Omental fat pad (tissue), 4 donors: ENCODE data around the gene ZNF791. TPM values are rescaled to one million over a fixed set of nuclear protein-coding genes. Genes with fewer than 3 reads are reported as not detected.
"Not testable (repeated sequence)": the region's sequence is repeated elsewhere in the genome, so short reads cannot be mapped to it uniquely, and the experiment has no call there.

Source experiments
- ATAC-seq: fragments of 150-250 bp; one replicate; pipeline ENCODE4 v1.9.1; 2016; ENCODE audit warnings: mild to moderate bottlenecking, moderate library complexity; ENCODE audit not compliant: low FRiP score
- DNase-seq: peaks from one replicate; pipeline ENCODE4 v3.0.0-alpha.2; 2019; ENCODE audit warnings: low spot score
- total RNA-seq, 4 donors: library from RNA; depleted of rRNA; stranded (reverse); fragments of >200 nt; gene quantifications; one replicate each; pipeline ENCODE4 v1.1.0, GENCODE V29; 2016
- TF ChIP-seq, protein P1 (sequence below), 3 donors: fragments of 450-650 bp; IDR thresholded peaks; one replicate each; pipeline ENCODE4 v1.5.1; 2016 to 2017; ENCODE audit warnings: antibody characterized with exemption in 3 of 3, mild to moderate bottlenecking in 3 of 3, moderate library complexity in 2 of 3

ZNF791 gene
- total RNA-seq, 4 donors from 2014 or later = 12.9 to 23.3 (median 16.3) TPM

DNA sequence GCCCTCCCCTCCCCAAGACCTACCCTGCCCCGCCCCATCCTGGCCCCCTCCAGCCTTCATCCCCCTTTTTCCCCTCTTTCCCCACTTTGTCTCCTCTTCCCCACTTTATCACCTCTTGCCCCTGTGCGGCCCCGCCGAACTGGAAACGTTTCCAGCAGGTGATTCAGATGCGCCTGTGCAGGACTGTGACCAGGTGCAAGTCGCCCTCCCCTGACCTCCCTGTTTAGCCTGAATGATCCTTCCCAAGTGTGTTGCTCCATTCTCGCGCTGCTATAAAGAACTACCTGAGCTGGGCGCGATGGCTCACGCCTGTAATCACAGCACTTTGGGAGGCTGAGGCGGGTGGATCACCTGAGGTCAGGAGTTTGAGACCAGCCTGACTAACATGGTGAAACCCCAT, 25.9 kb downstream of the ZNF791 start:
- ATAC-seq = no peak
- TF ChIP-seq, protein P1, sequence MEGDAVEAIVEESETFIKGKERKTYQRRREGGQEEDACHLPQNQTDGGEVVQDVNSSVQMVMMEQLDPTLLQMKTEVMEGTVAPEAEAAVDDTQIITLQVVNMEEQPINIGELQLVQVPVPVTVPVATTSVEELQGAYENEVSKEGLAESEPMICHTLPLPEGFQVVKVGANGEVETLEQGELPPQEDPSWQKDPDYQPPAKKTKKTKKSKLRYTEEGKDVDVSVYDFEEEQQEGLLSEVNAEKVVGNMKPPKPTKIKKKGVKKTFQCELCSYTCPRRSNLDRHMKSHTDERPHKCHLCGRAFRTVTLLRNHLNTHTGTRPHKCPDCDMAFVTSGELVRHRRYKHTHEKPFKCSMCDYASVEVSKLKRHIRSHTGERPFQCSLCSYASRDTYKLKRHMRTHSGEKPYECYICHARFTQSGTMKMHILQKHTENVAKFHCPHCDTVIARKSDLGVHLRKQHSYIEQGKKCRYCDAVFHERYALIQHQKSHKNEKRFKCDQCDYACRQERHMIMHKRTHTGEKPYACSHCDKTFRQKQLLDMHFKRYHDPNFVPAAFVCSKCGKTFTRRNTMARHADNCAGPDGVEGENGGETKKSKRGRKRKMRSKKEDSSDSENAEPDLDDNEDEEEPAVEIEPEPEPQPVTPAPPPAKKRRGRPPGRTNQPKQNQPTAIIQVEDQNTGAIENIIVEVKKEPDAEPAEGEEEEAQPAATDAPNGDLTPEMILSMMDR (IDR thresholded peaks at IDR 0.05) = no peak
- DNase-seq = no peak

DNA sequence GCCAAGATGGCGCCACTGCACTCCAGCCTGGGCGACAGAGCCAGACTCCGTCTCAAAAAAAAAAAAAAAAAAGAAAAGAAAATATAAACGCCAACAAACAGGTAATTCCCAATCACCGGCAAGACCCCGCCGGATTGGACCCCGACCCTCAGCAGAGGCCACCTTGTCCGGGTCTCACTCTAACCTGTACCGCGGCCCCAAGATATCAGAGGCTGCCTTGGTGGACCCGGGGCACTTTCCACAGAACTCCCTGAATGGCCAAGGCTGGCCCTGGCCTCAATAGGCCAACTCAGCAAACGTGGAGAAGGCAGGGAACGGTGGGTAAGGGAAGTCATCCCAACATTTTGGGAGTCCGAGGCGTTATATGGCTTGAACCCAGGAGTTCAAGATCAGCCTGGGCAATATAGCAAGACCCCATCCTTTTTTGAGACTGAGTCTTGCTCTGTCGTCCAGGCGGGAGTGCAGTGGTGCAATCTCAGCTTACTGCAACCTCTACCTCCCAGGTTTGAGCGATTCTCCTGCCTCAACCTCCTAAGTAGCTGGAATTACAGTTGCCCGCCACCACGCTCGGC, 28.0 kb downstream of the ZNF791 start:
- DNase-seq (no peak), ATAC-seq (no peak)
- TF ChIP-seq, protein P1 (IDR thresholded peaks at IDR 0.05) = no peak

DNA sequence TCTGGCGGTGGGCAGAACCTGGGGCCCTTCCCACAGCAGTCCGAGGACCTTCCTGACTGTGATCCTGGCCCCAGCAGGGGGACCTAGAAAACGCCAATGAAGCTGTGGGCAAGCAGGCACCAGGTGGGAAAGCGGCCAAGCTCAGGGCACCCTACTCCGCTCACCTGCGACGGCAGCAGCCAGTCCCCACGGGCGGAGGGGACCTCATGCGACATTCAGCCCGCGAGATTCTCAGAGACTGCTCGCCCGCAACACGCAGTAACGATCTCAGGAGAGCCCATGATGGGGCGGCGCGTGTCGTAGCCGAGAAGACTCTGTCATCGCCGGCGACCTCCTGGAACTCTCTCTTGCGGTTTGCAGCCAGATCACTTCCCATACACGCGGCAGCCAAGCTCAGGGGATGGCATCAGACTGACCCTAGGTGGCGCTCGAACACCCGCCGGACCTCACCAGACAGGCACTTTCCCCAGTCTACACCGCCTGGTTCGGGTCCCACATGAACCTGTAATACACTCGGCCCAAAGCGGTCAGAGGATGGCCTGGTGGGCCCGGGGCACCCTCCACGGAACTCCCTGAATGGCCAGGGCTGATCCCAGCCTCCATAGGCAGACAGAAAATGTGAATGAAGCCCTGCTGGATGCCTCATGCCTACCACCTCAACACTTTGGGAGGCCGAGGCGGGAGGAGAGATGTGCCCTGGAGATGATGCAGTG, 29.3 kb downstream of the ZNF791 start:
- DNase-seq (peak; percentile 66), ATAC-seq (peak; percentile 95)
- TF ChIP-seq, protein P1 (IDR thresholded peaks at IDR 0.05) = peak in 2 of 3 donors; percentile 11 to 45

DNA sequence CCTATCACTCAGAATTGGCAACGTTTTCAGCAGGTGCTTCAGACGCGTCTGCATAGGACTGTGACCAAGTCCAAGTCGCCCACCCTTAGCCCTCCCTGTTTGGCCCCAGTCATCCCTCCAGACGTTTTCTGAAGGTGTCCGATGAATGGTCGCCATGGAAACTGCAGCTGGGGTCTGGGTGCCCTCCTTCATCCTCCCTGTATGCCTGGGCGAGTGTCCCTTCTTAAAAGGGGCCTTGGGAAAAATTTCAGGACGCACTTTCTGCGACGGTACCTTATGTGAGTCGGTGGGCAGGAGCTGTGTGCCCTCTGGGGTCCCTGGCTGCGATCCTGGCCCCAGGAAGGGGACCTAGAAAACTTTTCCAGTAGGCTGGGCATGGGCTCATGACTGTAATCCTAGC, 30.7 kb downstream of the ZNF791 start:
- DNase-seq = no peak
- TF ChIP-seq, protein P1 (IDR thresholded peaks at IDR 0.05) = no peak
- ATAC-seq = no peak

DNA sequence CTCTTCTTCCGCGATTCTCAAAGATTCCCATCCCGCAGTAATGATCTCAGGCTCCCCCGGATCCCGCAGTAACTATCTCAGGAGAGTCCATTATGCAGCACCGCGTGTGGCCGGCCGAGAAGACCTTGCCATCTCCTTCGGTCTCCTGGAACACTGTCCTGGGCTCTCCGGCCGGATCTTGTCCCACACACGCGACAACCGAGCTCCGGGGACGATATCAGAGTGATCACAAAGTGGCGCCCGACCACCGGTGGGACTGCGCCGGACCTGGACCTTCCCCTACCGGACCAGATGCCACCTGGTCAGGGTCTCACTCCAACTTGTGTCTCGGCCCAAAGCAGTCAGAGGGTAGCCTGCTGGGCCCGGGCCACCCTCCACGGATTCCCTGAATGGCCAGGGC, 31.8 kb downstream of the ZNF791 start:
- ATAC-seq = no peak
- TF ChIP-seq, protein P1 (IDR thresholded peaks at IDR 0.05) = no peak
- no peak for DNase-seq

DNA sequence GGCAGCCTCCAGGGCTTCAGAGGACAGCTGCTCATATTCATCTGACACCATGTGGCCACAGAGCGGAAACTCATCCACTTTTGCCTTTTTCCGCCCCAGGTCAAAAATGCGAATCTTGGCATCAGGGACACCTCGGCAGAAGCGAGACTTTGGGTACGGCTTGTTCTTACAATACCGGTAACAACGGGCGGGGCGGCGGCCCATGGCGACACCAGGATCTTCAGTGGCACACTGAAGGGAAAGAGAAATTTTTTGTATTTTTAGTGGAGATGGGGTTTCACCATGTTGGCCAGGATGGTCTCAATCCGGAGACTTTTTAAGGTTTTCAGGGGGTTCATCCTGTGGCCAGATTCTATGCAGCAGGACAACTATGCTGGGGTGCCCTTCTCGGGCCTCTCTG, 33.0 kb downstream of the ZNF791 start:
- not testable (repeated sequence) for DNase-seq, ATAC-seq

DNA sequence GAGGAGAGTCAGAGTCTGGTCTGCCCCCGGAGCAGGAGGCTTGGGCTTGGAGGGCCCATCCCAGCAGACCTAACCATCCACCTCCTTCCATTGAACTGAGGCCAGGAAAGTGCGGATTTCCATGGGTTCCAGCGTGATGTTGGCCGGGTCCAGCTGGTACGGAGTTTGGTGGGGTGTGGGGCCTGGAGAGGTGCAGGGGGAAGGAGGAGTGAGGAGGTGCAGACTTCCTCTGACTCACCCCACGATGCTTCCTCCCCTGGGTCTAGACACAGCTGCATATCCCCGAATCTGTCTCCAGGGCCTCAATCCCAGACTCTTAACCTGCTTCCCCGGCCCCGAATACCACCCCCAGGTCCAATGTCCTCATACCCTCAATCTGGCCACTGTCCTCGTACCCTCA, 35.8 kb downstream of the ZNF791 start:
- DNase-seq (no peak), ATAC-seq (no peak)
- TF ChIP-seq, protein P1 (IDR thresholded peaks at IDR 0.05) = no peak
